Suppressor macrophage treated with lipopolysaccharide for 4 hours (primary cell): ENCODE data around the gene TIMM9.
"Not testable (repeated sequence)": the region's sequence is repeated elsewhere in the genome, so short reads cannot be mapped to it uniquely, and the experiment has no call there.

Experiments used
- DNase-seq: peaks from one replicate; pipeline ENCODE4 v3.0.0-alpha.2; 2020

Gene TIMM9

GRCh38 chr14:58427281-58428117, at the start of gene TIMM9, which contains the start of gene KIAA0586:
Gene TIMM9 (minus strand): TSS chr14:58427531. CDS start chr14:58411945, 15,586 bp downstream.
Gene KIAA0586 (plus strand): TSS chr14:58427719. CDS start chr14:58428265, 546 bp downstream.
- DNase-seq: peak; percentile 99

GRCh38 chr14:58476320-58476719, 49.0 kb upstream of the TIMM9 start:
- no peak for DNase-seq

- DNase-seq: no peak
These were observed 42.0 kb upstream of the TIMM9 start for GRCh38 chr14:58469309-58469708.

GRCh38 chr14:58467575-58467974, 40.2 kb upstream of the TIMM9 start:
- no peak for DNase-seq

GRCh38 chr14:58466459-58466858, 39.1 kb upstream of the TIMM9 start:
- no peak for DNase-seq

GRCh38 chr14:58465421-58465820, 38.1 kb upstream of the TIMM9 start:
- DNase-seq: no peak

- no peak for DNase-seq
These were observed 37.3 kb upstream of the TIMM9 start for GRCh38 chr14:58464652-58465051.

- DNase-seq: no peak
These were observed 35.8 kb upstream of the TIMM9 start for GRCh38 chr14:58463147-58463546.

GRCh38 chr14:58460772-58461171, 33.4 kb upstream of the TIMM9 start:
- DNase-seq: no peak

- no peak for DNase-seq
These were observed 28.4 kb upstream of the TIMM9 start for GRCh38 chr14:58455593-58456265.

GRCh38 chr14:58444627-58445026, 17.3 kb upstream of the TIMM9 start:
- DNase-seq: no peak

- DNase-seq: peak; percentile 67
These were observed 12.1 kb upstream of the TIMM9 start for GRCh38 chr14:58439476-58439875.

GRCh38 chr14:58430156-58430555, 2.8 kb upstream of the TIMM9 start:
- no peak for DNase-seq

GRCh38 chr14:58428118-58428683, 870 bp upstream of the TIMM9 start:
- peak; percentile 54 for DNase-seq

- peak; percentile 71 for DNase-seq
These were observed 556 bp downstream of the TIMM9 start for GRCh38 chr14:58426670-58427280.

GRCh38 chr14:58416934-58417333, 10.4 kb downstream of the TIMM9 start:
- not testable (repeated sequence) for DNase-seq

- no peak for DNase-seq
These were observed 11.4 kb downstream of the TIMM9 start for GRCh38 chr14:58415636-58416547.

- DNase-seq: no peak
These were observed 12.5 kb downstream of the TIMM9 start for GRCh38 chr14:58414845-58415244.

GRCh38 chr14:58408681-58409215, 18.6 kb downstream of the TIMM9 start:
- DNase-seq: no peak

- no peak for DNase-seq
These were observed 25.7 kb downstream of the TIMM9 start for GRCh38 chr14:58401587-58401986.

GRCh38 chr14:58398895-58399294, 28.4 kb downstream of the TIMM9 start:
- no peak for DNase-seq

GRCh38 chr14:58398495-58398894, 28.8 kb downstream of the TIMM9 start:
- DNase-seq: no peak
